Kidney glomerular epithelial cell (primary cell): ENCODE measurements around the gene KIFAP3.

Source experiments
- DNase-seq: peaks from one replicate; lab custom pipeline; 2025; lab: John Stamatoyannopoulos, UW

Gene KIFAP3

DNA sequence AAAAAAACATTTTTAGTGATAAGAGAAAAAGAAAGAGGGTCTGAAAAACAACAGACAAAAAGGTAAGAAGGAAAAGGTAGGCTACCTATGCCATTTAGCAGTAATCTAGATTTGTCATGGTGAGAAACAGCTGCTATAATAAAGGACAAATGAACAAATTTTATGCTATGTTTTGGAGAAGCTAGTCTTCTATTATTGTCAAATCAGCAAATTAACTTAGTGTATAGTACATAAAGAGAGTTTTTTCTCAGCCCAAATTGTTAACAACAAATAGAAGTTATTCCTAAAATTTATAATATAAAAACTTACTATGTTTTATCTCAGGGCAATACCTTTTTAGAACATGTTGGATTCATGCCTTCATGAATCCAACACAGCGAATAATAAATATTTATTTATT, 88.7 kb downstream of the KIFAP3 start:
- DNase-seq: no peak

DNA sequence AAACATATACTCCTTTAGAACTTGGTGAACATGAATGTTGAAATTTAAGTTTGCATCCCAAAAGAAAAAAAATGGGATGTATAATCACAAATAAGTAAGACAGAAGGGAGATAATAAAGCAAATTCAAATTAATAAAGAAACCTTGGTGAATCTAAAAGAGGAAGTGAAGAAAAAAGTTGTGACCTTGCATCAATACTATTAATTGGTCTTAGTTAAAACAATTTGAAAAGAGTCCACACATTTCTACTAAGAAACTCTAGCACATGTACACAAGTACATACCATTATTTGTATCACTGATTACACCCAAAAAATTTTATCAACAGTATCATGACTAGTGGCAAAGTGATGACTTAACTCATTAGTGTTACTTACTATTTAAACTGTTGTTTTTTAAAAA, 100.4 kb downstream of the KIFAP3 start:
- DNase-seq: no peak

DNA sequence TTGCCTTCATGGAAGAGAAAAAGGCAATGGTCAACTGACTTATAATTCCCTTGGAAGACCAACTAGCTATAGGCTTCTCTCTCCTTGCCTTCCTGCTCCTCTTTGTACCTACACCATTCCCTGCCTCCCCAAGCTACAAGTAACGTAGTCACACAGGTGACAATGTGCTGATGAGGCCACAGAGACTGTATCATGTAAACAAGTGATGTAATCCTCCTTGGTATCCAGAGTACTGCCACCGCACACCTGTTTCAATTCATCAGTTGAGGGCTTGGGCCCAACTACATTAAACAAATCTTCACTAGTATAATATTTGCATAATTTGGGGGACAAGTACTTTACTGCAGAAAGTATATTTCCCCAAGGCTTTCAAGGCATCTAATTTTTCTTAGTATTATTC, 104.4 kb downstream of the KIFAP3 start:
- DNase-seq: no peak

DNA sequence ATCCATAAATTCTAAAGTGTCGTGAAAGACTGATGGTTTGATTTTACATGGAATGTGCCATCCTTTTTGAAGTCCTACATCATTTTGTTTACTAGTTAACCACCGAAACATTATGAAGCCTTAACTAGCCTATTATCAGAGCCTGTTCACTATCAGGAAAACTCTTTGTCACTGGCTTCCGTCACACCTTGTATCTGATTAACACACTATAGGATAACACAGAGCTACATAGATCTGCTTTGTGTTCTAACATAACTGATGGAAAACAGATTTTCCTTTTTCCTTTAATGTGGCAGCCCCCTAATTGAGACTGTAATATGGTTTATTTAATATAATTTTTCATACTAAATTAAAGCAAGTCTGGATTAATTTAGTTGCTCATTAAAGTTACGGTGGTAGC, 106.3 kb downstream of the KIFAP3 start:
- DNase-seq: no peak

DNA sequence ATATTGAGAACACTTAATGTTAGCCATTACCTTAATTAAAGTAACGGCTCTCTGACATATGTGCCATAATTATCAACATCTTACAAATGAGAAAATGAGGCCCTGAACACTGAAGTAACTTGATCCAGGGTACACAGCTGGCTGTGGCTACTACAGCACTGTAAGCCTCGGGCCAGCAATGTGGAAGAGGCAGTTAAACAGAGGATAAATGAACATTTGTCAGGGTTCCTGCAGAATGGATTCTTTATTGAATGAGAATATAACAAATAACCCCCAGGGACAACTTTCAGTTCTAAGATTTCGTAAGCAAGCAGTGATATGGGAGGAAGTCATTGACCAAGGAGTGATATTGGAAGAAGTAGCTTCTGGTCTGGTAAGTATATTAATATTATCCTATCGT, 110.3 kb downstream of the KIFAP3 start:
- DNase-seq: no peak

DNA sequence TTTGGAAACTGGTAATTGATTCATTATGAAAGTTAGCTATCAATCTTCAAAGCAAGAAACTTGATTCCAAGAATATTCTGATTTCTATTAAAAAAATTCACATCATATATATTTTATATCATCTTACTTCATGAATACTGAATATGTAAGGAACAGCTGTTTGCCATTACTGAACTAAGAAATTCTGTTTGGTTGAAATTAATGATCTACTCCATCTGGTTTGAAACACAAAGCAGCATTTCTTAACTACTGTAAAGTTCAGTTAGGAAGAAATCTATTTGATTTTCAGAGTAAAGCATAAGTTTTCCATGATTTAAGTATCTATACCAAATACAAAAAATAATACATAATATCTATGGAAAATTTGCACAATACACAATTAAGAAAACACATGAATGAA, 114.8 kb downstream of the KIFAP3 start:
- no peak for DNase-seq

DNA sequence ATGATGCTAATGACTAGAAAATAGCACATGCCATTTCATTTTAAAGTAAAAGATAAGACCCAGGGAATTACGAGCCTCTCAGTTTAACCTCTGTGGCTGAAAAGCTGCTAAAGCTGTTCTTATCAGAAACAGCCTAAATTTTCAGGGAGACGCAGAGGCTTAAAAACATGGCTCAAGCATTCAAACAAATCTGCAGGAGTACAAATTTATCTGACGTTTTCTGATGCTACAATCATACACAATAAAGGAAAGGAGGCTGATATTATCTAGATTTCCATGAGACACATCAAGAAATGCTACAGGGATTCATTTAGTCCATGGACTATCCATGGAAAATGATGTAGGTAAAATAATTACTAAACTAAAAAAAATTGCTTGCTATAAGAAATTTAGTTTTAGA, 115.5 kb downstream of the KIFAP3 start:
- DNase-seq: no peak

DNA sequence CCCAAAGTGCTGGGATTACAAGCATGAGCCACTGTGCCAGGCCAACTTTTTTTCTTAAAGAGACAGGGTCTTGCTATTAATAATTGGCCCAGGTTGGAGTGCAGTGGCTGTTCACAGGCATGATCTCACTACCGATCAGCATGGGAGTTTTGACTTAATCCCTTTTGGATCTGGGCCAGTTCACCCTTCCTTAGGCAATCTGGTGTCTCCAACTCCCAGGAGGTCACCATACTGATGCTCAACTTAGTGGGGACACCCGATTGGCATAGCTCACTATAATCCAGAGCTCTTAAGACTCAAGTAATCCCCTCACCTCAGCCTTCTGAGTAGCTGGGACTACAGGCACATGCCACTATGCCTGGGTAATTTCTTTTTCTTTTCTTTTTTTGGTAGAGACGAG, 116.6 kb downstream of the KIFAP3 start:
- no peak for DNase-seq

DNA sequence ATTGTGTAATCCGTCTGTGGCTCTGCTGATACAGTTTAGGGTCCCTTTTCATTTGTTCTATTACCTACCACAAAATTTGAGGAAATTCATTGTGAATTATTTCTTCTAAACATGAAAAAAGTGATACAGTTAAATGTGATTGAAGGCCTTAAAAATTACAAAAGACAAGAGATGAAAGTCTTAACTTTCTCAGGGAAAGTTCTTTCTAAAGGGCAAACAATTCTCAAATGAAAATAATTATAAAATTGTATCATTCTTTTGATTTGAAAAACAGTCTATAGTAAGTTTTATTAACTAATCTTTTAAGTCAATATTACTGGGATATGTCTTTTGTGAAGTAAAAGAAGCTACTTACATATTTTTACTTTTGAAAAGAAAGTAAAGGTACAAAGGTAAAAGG, 123.4 kb downstream of the KIFAP3 start:
- no peak for DNase-seq

DNA sequence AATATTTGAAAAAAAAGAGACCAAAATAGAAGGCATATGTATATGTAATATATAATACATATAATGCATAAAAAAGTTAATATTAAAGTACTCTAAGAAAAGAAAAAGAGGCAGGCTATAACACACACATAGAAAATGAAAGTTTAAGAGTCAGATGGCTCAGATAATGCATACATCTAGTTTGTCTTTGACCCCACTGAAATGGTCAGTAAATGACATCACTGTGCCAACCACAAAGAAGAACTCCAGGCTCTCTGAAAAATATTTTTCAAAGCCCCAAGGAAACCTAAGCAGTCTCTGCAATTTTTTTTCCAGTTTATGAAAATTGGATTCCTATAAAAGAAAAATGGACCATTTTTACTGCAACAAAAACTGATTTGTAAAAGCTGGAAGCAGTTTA, 125.4 kb downstream of the KIFAP3 start:
- DNase-seq: no peak

DNA sequence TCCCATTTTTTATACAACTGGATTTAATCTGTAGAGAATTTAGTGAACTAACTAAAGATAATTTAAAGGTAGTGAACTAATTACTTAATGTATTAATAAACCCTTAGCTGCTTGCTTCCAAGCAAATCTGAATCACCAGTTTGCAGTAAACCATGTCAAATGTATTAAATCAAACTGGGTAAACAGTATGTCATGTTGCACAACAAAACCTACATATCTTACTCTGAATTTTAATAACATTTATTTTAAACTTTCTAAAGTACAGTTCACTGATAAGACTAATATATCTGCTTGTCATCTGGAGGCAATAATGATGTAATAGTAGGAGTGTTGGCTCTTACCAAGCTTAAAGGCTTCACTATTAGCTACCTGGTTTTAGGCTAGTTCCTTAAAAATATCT, 128.3 kb downstream of the KIFAP3 start:
- DNase-seq: no peak

DNA sequence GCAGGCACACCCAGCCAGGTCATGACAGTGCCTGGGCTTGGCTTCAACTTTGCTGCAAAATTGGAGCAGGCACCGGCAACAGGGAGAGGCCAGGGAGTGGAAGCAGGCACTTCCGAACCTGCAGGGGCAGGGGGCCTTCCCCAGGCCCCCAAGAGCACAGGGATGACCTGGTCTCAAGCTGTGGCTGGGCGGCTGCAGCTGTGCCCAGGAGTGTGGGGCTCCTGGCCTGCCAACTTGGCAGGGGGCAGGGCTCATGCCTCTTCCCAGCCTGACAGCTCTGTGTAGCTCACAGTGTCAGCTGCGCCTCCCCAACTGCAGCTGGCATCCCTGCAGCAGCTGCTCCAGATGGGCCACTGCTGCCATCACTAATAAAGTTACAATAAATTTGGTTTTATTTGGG, 129.3 kb downstream of the KIFAP3 start:
- no peak for DNase-seq

DNA sequence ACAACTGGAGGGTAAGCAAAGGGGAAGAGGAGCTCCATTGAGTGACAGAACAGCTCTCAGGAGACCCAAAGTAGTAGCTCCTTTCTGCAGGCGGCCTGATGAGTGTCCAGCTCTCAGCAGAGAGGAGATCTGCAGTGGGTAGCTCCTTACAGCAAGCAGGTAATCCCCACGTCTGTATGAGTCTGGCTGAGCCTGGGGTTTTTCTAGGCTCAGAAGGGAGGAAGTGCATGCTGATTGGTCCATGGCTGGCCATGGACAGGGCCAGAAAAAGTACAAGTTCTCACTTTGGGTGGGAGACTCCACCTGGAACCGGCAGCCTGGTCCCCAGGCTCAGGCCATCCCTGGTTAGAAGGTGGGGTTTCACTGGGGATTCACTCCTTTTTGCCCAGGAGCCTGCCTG, 129.9 kb downstream of the KIFAP3 start:
- DNase-seq: no peak

DNA sequence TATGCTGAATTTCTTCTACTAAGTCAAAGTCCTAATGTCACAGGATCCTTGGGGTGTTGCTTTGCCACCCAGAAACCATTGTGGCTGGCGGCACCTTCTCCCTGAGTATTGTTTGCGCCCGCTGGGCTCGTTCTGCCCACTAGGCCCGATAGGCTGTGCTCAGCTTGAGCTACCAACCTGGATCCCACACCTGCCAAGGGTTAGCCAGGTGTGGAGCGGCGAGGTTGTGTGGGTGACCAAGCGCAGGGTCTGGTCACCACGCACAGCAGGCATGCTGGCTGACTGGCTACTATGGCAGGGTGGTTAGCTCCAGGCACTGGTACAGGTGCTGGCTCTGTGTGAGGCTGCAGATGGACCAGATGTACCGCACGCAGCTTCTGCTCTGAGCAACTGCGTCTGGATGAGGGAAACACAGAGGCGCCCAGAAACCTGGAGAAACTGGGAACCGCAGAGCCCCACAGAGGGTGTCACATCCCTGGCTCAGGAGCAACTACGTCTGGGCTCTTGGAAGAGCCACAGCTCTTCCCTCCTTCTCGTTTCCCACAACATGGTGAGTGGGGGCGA, 130.4 kb downstream of the KIFAP3 start:
- DNase-seq: no peak

DNA sequence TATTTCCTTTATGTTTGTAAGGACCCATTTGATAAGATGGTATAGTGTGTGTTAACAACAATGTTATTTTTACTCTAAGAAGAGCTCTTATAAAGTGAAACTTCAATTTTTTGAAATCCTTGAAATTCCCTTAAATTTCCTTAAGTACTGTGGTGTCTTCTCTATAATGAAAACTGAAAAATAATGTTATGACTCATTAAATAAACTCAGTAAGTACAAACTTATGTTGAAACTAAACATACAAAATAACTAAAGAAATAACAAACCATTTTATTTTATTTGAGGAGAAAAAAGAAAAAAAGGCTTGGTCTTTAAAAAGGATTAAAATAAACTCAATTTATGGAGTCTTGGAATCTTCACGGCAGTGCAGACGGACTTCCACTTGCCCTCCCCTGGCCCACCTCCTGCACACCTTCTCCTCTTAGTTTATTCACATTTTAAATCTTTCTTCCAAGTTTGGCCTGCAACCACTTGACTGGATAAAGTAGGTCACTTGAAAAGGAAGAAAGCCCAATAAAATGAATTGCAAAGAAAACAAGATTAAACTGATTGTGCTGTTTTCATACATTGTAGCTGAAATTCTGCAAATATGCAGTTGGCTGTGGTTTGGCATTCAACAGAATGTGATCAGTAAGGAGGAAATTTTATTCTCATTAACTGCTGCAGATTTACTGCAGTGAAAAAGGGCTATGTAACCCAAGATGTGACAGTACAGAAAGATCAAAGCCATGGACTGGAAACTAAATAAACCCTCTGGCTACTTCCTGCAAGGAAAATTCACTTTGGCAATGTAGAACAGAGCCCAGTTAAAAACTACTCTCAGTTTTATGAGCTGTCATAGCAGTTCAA, 132.3 kb downstream of the KIFAP3 start:
- no peak for DNase-seq

DNA sequence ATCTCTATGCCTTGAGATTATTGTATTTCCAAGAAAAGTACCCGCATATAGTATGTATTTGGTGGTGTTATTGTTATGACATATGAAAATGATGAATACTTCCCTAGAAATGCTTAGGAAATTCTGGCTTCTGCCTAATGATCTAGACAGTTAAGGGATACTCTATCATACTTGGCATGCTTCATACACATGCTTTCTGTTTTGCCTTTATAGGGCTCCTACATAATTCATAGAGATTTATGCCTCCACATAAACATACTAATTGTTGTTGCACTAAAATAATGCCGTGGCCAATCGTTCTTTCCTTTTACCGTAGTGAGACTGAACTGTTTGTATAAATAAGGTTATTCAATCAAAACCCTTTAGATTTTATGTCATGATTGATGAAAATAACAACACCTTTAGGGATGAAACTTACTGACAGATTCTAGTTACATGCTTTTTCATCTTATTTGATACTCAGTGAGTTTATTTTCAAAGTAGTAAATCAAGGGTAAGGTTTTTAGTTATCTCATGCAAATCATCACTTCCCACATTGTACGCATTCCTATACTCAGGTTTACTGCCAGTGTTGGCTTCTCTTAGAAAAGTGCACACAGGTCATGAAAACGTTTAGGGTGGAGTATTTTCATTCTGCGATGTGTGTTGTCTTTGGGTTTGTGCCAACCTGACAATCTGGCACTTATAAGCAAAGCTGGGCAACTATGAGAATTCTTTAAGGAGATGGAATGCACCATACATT, 140.3 kb downstream of the KIFAP3 start:
- DNase-seq: no peak

DNA sequence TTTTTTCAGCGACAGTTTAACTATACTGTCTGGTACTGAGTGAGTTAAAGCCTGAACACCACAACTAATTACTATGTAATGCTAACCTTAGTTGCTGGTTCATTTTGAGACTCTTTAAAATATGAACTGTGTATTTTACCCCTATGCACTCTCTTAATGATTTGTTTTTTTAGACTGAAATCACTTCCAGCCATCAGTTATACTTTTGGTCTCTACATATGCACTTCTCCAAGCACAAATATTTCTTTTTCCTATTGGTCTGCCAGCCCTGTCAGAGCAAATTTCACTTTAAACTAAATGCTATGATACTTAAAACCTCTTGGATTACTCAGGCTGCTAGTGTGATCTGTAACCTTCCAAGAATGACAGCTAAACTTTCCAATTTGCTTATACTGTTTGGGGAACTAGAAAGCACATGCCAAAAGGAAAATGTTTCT, 142.7 kb downstream of the KIFAP3 start:
- DNase-seq: no peak

DNA sequence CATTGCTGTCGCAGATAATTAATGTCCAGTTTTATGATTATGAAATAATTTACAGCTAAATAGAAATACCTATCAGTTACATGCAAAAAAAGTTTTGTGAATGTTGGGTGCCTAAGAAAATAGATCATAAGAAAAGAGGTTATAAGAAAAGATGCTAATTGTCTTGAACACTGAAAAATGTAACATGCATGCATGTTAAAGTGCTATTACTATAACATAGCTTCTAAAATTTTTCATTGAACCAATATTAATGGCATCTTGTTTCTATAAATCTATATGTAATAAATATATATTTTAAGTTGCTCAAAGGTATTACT, 145.3 kb downstream of the KIFAP3 start:
- no peak for DNase-seq

DNA sequence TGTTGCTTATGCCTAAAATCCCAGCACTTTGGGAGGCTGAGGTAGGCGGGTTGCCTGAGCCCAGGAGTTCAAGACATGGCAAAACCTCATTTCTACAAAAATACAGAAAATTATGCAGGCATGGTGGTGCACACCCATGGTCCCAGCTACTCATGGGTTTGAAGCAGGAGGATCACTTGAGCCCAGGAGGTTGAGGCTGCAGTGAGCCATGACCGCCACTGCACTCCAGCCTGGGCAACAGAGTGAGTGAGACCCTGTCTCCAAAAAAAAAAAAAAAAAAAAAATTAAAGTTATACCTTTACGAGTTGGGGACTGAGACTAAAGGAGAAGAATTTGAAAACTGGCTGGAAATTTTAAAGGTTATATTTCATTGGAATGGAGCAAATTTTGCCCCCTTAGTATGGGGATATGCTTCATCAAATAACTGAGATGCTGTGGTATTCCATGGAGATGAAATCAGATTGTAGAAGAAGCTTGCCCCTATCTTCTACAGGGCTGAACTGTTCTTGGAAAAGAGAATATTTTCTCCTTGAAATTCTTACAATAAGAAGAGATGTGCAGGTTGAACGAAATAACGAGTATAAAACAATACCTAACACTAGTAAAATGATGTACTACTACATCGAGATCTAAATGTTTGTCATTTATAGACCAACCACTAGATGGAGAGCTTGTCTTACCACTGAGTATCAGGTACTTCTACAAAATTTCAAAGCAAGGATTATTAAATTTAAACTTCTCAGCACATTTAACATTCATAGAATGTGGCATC, 145.9 kb downstream of the KIFAP3 start:
- DNase-seq: peak; percentile 45

DNA sequence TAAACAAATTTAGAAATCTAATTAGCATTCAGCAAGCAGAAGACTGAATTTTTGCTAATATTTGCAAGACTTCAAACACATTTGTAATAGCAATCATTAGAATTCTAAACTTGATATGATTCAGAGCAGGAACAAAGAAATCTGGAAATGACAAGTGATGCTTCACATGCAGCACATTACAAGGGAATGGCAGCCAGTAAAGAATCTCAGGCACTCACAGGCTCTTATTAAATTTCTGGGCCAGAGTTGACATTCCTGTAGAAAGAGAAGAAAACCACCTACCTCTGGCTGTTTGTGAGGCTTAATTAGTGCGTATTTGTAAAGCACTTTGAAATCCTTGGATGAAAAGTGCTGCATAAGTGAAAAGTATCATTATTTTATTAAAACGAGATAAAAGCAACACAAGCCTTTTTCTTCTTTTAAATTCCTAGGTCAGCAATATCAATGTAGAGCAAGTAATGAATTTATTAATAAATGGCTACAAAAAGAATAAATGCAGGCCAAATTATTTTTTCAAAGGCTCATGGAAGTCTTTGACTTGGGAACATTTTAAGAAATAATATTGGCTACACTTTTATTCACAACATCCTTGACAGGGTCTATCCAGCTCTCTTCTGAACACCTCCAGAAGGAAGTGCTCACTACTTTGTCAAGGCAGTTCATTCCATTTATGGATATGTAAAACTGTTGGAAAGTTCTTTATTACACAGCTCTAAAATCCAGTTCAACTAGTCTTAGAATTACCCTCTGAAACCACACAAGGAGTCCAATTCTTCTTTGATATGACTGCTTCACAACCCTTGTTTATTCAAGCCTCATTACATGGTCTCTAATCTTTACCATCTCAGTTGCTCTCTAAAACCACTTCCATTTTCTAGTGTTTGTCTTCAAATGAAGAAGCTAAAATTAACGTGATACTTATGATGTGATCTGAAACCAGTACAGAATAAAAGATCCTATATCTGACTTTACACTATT, 148.7 kb downstream of the KIFAP3 start:
- no peak for DNase-seq

DNA sequence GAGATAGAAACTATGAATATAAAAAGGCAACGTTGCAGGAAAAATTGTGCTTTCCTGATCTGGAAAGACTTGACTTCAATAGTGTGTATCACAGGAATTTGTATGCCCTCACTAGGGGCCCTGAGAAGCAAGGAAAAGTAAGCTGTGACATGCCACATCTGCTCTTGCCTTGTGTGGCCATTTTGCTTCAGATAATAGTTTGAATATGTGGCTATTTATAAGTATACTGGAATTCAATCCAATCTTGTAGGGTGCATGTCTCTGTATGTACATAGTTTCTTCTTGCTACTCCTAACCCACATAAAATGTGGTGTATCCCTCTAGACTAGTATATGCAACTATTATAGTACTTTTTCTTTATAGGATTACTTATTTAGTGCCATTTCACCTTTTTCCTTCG, 149.7 kb downstream of the KIFAP3 start:
- no peak for DNase-seq
